H1 (cell line): Measurements from ENCODE around the gene ADK. TPM values are rescaled to one million over a fixed set of nuclear protein-coding genes. Genes with fewer than 3 reads are reported as not detected.

Experiments
- CTCF ChIA-PET: fragments of 300-600 bp; sonication (Branson Sonifier 250); formaldehyde crosslinking; loops from one replicate; lab custom pipeline; 2021; ENCODE audit not compliant: partially characterized antibody; lab: Charles Lee
- POLR2A ChIA-PET: fragments of 300-600 bp; sonication (Branson Sonifier 250); formaldehyde crosslinking; loops from one replicate; lab custom pipeline; 2021; ENCODE audit warnings: inconsistent platforms; ENCODE audit not compliant: partially characterized antibody; lab: Charles Lee
- DNase-seq, 2 experiments: peaks; one replicate each; pipeline versions ENCODE4 v3.0.0 to v3.0.0-alpha.2; 2010 to 2022; ENCODE audit warnings: low spot score in 2 of 2, low read depth in 1 of 2, mixed read lengths in 1 of 2
- FAIRE-seq: peaks from 2 replicates; lab custom pipeline; 2011; peaks lifted over from hg19 to GRCh38; lab: Jason Lieb, UNC
- H2AFZ ChIP-seq: 2 replicates; pipeline ENCODE4 v1.8.1; 2012; ENCODE audit warnings: low read length, inconsistent platforms
- H2AK5ac ChIP-seq: 2 replicates; pipeline ENCODE4 v1.6.1; 2013; ENCODE audit warnings: low read depth, low read length
- H2BK120ac ChIP-seq: replicated peaks from 2 replicates; pipeline ENCODE3; 2013; ENCODE audit warnings: low read depth, low read length, inconsistent platforms
- H2BK12ac ChIP-seq: 2 replicates; pipeline ENCODE4 v1.6.1; 2013; ENCODE audit warnings: low read depth, low read length
- H2BK15ac ChIP-seq: 2 replicates; pipeline ENCODE4 v1.6.1; 2013; ENCODE audit warnings: low read length
- H2BK20ac ChIP-seq: 2 replicates; pipeline ENCODE4 v1.6.1; 2013; ENCODE audit warnings: low read length
- H2BK5ac ChIP-seq: 2 replicates; pipeline ENCODE4 v1.6.1; 2013; ENCODE audit warnings: low read depth, low read length
- H3K14ac ChIP-seq: 2 replicates; pipeline ENCODE4 v1.6.1; 2013; ENCODE audit warnings: inconsistent platforms; ENCODE audit not compliant: insufficient read length
- H3K18ac ChIP-seq: 2 replicates; pipeline ENCODE4 v1.6.1; 2013; ENCODE audit warnings: low read length; ENCODE audit errors: extremely low read depth
- H3K23ac ChIP-seq: 2 replicates; pipeline ENCODE4 v1.6.1; 2013; ENCODE audit warnings: inconsistent platforms; ENCODE audit not compliant: insufficient read length
- H3K23me2 ChIP-seq: 2 replicates; pipeline ENCODE4 v1.6.1; 2013; ENCODE audit warnings: low read depth, low read length
- H3K27ac ChIP-seq: 2 replicates; pipeline ENCODE4 v1.6.1; 2011; ENCODE audit warnings: low read depth, low read length, inconsistent platforms
- H3K27me3 ChIP-seq, 4 experiments: replicated peaks in 1 of 4; 1 replicate in 1 of 4; 2 replicates in 3 of 4; pipeline versions ENCODE4 v1.6.1 to v1.8.1; 2011 to 2013; ENCODE audit warnings: low read length in 3 of 4, mild to moderate bottlenecking in 3 of 4, inconsistent platforms in 2 of 4, mixed read lengths in 2 of 4, moderate library complexity in 1 of 4; ENCODE audit not compliant: control insufficient read depth in 3 of 4, insufficient read depth in 3 of 4; ENCODE audit errors: extremely low read depth in 1 of 4
- H3K36me3 ChIP-seq, 4 experiments: 2 replicates each; pipeline versions ENCODE4 v1.6.1 to v1.8.1; 2011 to 2013; ENCODE audit warnings: mild to moderate bottlenecking in 4 of 4, low read length in 3 of 4, moderate library complexity in 2 of 4, control low read depth in 1 of 4, inconsistent platforms in 1 of 4; ENCODE audit not compliant: insufficient read depth in 4 of 4, control insufficient read depth in 2 of 4
- H3K4ac ChIP-seq: replicated peaks from 2 replicates; pipeline ENCODE3; 2013; ENCODE audit warnings: low read length, low read depth, mixed read lengths, inconsistent platforms; ENCODE audit not compliant: insufficient read length
- H3K4me1 ChIP-seq, 4 experiments: replicated peaks in 1 of 4; 1 replicate in 1 of 4; 2 replicates in 3 of 4; pipeline versions ENCODE4 v1.6.1 to v1.8.1; 2011 to 2013; ENCODE audit warnings: low read length in 3 of 4, inconsistent platforms in 2 of 4, mixed read lengths in 1 of 4; ENCODE audit not compliant: insufficient read depth in 4 of 4, control insufficient read depth in 3 of 4
- H3K4me2 ChIP-seq, 2 experiments: 2 replicates each; pipeline versions ENCODE4 v1.6.1 to v1.8.1; 2011 to 2013; ENCODE audit warnings: low read depth in 2 of 2, low read length in 2 of 2, control low read depth in 1 of 2, inconsistent platforms in 1 of 2, mild to moderate bottlenecking in 1 of 2; ENCODE audit not compliant: insufficient read depth in 1 of 2
- H3K4me3 ChIP-seq, 4 experiments: fragments of 200-600, 300-600 bp in 1 of 4; sonication (generic), shearing (Covaris generic), sonication (Bioruptor Twin) in 1 of 4; 2 replicates each; pipeline versions ENCODE4 v1.5.1 to v1.8.1; 2011 to 2016; ENCODE audit warnings: low read length in 4 of 4, low read depth in 3 of 4, control low read depth in 2 of 4, inconsistent platforms in 2 of 4, mild to moderate bottlenecking in 2 of 4, mixed read lengths in 1 of 4, moderate library complexity in 1 of 4; ENCODE audit not compliant: insufficient read depth in 2 of 4; ENCODE audit errors: extremely low read depth in 1 of 4
- H3K56ac ChIP-seq: replicated peaks from 2 replicates; pipeline ENCODE3; 2013; ENCODE audit warnings: low read depth, mild to moderate bottlenecking, mixed read lengths, low read length, inconsistent platforms; ENCODE audit not compliant: insufficient read length
- H3K79me1 ChIP-seq: 2 replicates; pipeline ENCODE4 v1.6.1; 2013; ENCODE audit warnings: low read depth, low read length, control low read depth
- H3K79me2 ChIP-seq, 2 experiments: 2 replicates each; pipeline versions ENCODE4 v1.6.1 to v1.8.1; 2012 to 2013; ENCODE audit warnings: low read length in 2 of 2, mild to moderate bottlenecking in 2 of 2, inconsistent platforms in 1 of 2; ENCODE audit not compliant: insufficient read depth in 2 of 2, control insufficient read depth in 1 of 2
- H3K9ac ChIP-seq, 4 experiments: replicated peaks in 1 of 4; 1 replicate in 1 of 4; 2 replicates in 3 of 4; pipeline versions ENCODE4 v1.6.1 to v1.8.1; 2011 to 2013; ENCODE audit warnings: low read depth in 3 of 4, low read length in 3 of 4, control low read depth in 2 of 4, mild to moderate bottlenecking in 2 of 4, moderate library complexity in 2 of 4, inconsistent platforms in 1 of 4; ENCODE audit errors: extremely low read depth in 1 of 4
- H3K9me3 ChIP-seq, 2 experiments: 2 replicates each; pipeline versions ENCODE4 v1.6.1 to v1.8.1; 2012 to 2013; ENCODE audit warnings: mild to moderate bottlenecking in 2 of 2, moderate library complexity in 2 of 2, control low read depth in 1 of 2, inconsistent platforms in 1 of 2, low read depth in 1 of 2, low read length in 1 of 2, mixed read lengths in 1 of 2; ENCODE audit not compliant: insufficient read depth in 2 of 2
- H4K20me1 ChIP-seq, 2 experiments: replicated peaks in 1 of 2; 2 replicates each; pipeline versions ENCODE3 to v1.8.1; 2011 to 2013; ENCODE audit warnings: inconsistent platforms in 2 of 2, low read length in 2 of 2, mild to moderate bottlenecking in 1 of 2; ENCODE audit not compliant: insufficient read depth in 2 of 2, control insufficient read depth in 1 of 2
- H4K5ac ChIP-seq: 2 replicates; pipeline ENCODE4 v1.6.1; 2013; ENCODE audit warnings: low read length, low read depth, mixed read lengths, inconsistent platforms; ENCODE audit not compliant: insufficient read length
- H4K8ac ChIP-seq: 2 replicates; pipeline ENCODE4 v1.8.0; 2013; ENCODE audit warnings: mild to moderate bottlenecking, moderate library complexity, low read length, inconsistent platforms; ENCODE audit not compliant: insufficient read depth; ENCODE audit errors: extremely low read depth
- H4K91ac ChIP-seq: replicated peaks from 2 replicates; pipeline ENCODE3; 2013; ENCODE audit warnings: low read length, mixed read lengths, inconsistent platforms; ENCODE audit not compliant: insufficient read length
- CEBPB ChIP-seq: IDR thresholded peaks from 2 replicates; pipeline ENCODE4 v1.6.1; 2012; ENCODE audit warnings: low read depth, low read length
- CTBP2 ChIP-seq: IDR thresholded peaks from 2 replicates; pipeline ENCODE4 v1.7.0; 2011; ENCODE audit warnings: borderline replicate concordance, mild to moderate bottlenecking, moderate library complexity, mixed read lengths, low read length; ENCODE audit not compliant: insufficient read depth, insufficient read length
- GABPA ChIP-seq: IDR thresholded peaks from 2 replicates; pipeline ENCODE4 v1.6.1; 2011; ENCODE audit warnings: mild to moderate bottlenecking, low read length, moderate library complexity, borderline replicate concordance; ENCODE audit not compliant: insufficient read depth
- HDAC2 ChIP-seq, 2 experiments: fragments of 300-600 bp in 1 of 2; sonication (generic) in 1 of 2; IDR thresholded peaks; 2 replicates each; pipeline ENCODE4 v1.6.1; 2011 to 2012; ENCODE audit warnings: low read depth in 2 of 2, low read length in 2 of 2, mild to moderate bottlenecking in 2 of 2, moderate library complexity in 2 of 2, borderline replicate concordance in 1 of 2, inconsistent platforms in 1 of 2
- MAFK ChIP-seq: IDR thresholded peaks from 2 replicates; pipeline ENCODE4 v1.6.1; 2012; ENCODE audit warnings: low read depth, mild to moderate bottlenecking, improper control_type of control experiment, low read length
- MAX ChIP-seq: IDR thresholded peaks from 2 replicates; pipeline ENCODE4 v1.6.1; 2012; ENCODE audit warnings: inconsistent platforms
- POLR2A ChIP-seq, 2 experiments: IDR thresholded peaks; 1 replicate in 1 of 2; 2 replicates in 1 of 2; pipeline ENCODE4 v1.6.1; 2011; ENCODE audit warnings: low read depth in 2 of 2, low read length in 2 of 2, mild to moderate bottlenecking in 2 of 2; ENCODE audit errors: control extremely low read depth in 1 of 2
- POLR2AphosphoS5 ChIP-seq: IDR thresholded peaks from 2 replicates; pipeline ENCODE4 v1.6.1; 2011; ENCODE audit warnings: low read depth, low read length
- POU5F1 ChIP-seq: IDR thresholded peaks from 2 replicates; pipeline ENCODE4 v1.6.1; 2011; ENCODE audit warnings: low read depth, mild to moderate bottlenecking, low read length, moderate library complexity
- WGBS, 2 experiments: shearing (Covaris generic) in 1 of 2; methylation state at CpG; one replicate each; pipeline versions ENCODE4 v1.1.6 to v1.1.7; 2013 to 2015; ENCODE audit warnings: low lambda C conversion rate in 2 of 2, mixed read lengths in 2 of 2, inconsistent platforms in 1 of 2, low coverage in 1 of 2, missing lambda C conversion rate in 1 of 2; ENCODE audit not compliant: insufficient replicate concordance in 2 of 2, insufficient coverage in 1 of 2, insufficient read length in 1 of 2; ENCODE audit errors: extremely low coverage in 1 of 2, missing lambda C conversion rate in 1 of 2; 5-methylcytosine and 5-hydroxymethylcytosine counted together
- polyA plus RNA-seq, 7 experiments: library from polyadenylated mRNA; depleted of rRNA in 3 of 7; stranded (reverse) in 5 of 7; unstranded in 2 of 7; fragments of >200 nt in 5 of 7; fragments of 200-250 nt in 2 of 7; gene quantifications; 1 replicate in 5 of 7; 2 replicates in 1 of 7; 4 replicates in 1 of 7; pipeline versions ENCODE4 v1.2.1 to v1.2.3, GENCODE V29; 2011 to 2013; ENCODE audit warnings: missing spikeins in 2 of 7, mixed read lengths in 2 of 7
- total RNA-seq: library from RNA; stranded (reverse); fragmentation: NEBNext Ultra II Directional; extraction: Animal tissue kit (Norgen Biotek cat#: 25700); gene quantifications from 2 replicates; pipeline ENCODE4 v1.2.1, GENCODE V29; 2021

ADK gene
- total and polyA plus RNA-seq, 2 of the 8 experiments (the other 6 are each of a cell fraction or from before 2014, with no cell fraction given) = 12.3 to 42.4 TPM

- H3K14ac ChIP-seq = no peak overlapping the region
- H2BK120ac ChIP-seq = no peak overlapping the region
- H3K4ac ChIP-seq = no peak overlapping the region
- no peak overlapping the region for H2BK5ac ChIP-seq
- no peak overlapping the region for H3K23ac ChIP-seq
- H4K91ac ChIP-seq = no peak overlapping the region
- H3K79me1 ChIP-seq = no peaks in the 10 kb centered on the region
- H3K18ac ChIP-seq = no peak overlapping the region
- no peak overlapping the region for H2AK5ac ChIP-seq
- H3K79me2 ChIP-seq = no peaks in the 10 kb centered on the region
- H3K27ac ChIP-seq = no peak overlapping the region
- no peaks in the 10 kb centered on the region for H3K4me1 ChIP-seq
- H2AFZ ChIP-seq = no peak overlapping the region
- no peaks in the 10 kb centered on the region for H3K36me3 ChIP-seq
- H3K4me3 ChIP-seq = no peak overlapping the region
- DNase-seq = no peak
- FAIRE-seq = no peak
- no peaks in the 10 kb centered on the region for H3K9me3 ChIP-seq
- WGBS, 2 experiments = 89% methylated on average over 6 of the region's 6 CpGs; no CpG with 5 or more reads in 1 of the 2 experiments
- H2BK20ac ChIP-seq = no peak overlapping the region
- H3K23me2 ChIP-seq = no peaks in the 10 kb centered on the region
- H3K56ac ChIP-seq = no peak overlapping the region
- H2BK15ac ChIP-seq = no peak overlapping the region
- ChIA-PET CTCF (interaction anchor here (0.6 to 2.2 kb wide), 9 partner anchors 9 to 746 kb away, joined by 3 to 10 read pairs (median 4); no protein-coding TSS in a partner anchor), POLR2A (no interaction called here)
- no peaks in the 10 kb centered on the region for H4K20me1 ChIP-seq
- H3K9ac ChIP-seq = no peak overlapping the region
- H3K27me3 ChIP-seq = no peaks in the 10 kb centered on the region
- no peak overlapping the region for H3K4me2 ChIP-seq
- no peak overlapping the region for H4K5ac ChIP-seq
- no peak overlapping the region for H2BK12ac ChIP-seq
- TF ChIP-seq POU5F1 (no peak), POLR2A (IDR thresholded peaks at IDR 0.05; ENCODE audit: control extremely low read depth in 1 of 2, low read depth in 2 of 2, low read length in 2 of 2) (no peak), HDAC2 (IDR thresholded peaks at IDR 0.05; ENCODE audit: borderline replicate concordance in 1 of 2, low read depth in 2 of 2, low read length in 2 of 2) (no peak), POLR2AphosphoS5 (no peak), CTBP2 (no peak), CEBPB (no peak), MAFK (no peak), MAX (no peak), GABPA (no peak)
- H4K8ac ChIP-seq = no peak overlapping the region
Observed at GRCh38 chr10:74275755-74276290, 124.8 kb downstream of the ADK start.
